Measurements from ENCODE around the gene ARHGAP44. TPM values are rescaled to one million over a fixed set of nuclear protein-coding genes. Genes with fewer than 3 reads are reported as not detected.

Gene ARHGAP44
- total RNA-seq, 4 donors from 2014 or later, result 3.5 to 7.8 (median 5.8) TPM

GRCh38 chr17:13004336-13004735 lies 215.0 kb downstream of the ARHGAP44 start:
- Histone ChIP-seq H3K4me3 (no peak overlapping the region), H3K36me3 (peaks cover 41 to 99% (median 95%) of the 10 kb centered on the region in 4 donors), H3K4me1 (peaks cover 3 to 20% (median 13%) of the 10 kb centered on the region in 4 donors), H3K9me3 (no peaks in the 10 kb centered on the region), H3K27me3 (no peaks in the 10 kb centered on the region), H3K27ac (replicated peaks in 1 of 4) (no peak overlapping the region)
- intact Hi-C loops (cut with DNase I), result loop anchor here (5.0 to 10.0 kb wide), 4 partner anchors 240 to 822 kb away; no protein-coding TSS in a partner anchor
- WGBS, result 67% methylated on average over 4 of the region's 4 CpGs
- no peak for DNase-seq (ENCODE audit: extremely low spot score)
- TF ChIP-seq, protein P1, sequence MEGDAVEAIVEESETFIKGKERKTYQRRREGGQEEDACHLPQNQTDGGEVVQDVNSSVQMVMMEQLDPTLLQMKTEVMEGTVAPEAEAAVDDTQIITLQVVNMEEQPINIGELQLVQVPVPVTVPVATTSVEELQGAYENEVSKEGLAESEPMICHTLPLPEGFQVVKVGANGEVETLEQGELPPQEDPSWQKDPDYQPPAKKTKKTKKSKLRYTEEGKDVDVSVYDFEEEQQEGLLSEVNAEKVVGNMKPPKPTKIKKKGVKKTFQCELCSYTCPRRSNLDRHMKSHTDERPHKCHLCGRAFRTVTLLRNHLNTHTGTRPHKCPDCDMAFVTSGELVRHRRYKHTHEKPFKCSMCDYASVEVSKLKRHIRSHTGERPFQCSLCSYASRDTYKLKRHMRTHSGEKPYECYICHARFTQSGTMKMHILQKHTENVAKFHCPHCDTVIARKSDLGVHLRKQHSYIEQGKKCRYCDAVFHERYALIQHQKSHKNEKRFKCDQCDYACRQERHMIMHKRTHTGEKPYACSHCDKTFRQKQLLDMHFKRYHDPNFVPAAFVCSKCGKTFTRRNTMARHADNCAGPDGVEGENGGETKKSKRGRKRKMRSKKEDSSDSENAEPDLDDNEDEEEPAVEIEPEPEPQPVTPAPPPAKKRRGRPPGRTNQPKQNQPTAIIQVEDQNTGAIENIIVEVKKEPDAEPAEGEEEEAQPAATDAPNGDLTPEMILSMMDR (IDR thresholded peaks at IDR 0.05), result no peak
- TF ChIP-seq POLR2AphosphoS5 (IDR thresholded peaks at IDR 0.05) (no peak), EP300 (IDR thresholded peaks at IDR 0.05) (no peak), POLR2A (IDR thresholded peaks at IDR 0.05; ENCODE audit: low read depth) (no peak)

GRCh38 chr17:13005530-13005929 lies 216.2 kb downstream of the ARHGAP44 start:
- WGBS, result 90% methylated on average over 6 of the region's 6 CpGs
- H3K36me3 ChIP-seq, result peaks cover 47 to 99% (median 95%) of the 10 kb centered on the region in 4 donors
- intact Hi-C loops (cut with DNase I), result loop anchor here (10.0 kb wide), 2 partner anchors 241 to 751 kb away; no protein-coding TSS in a partner anchor

GRCh38 chr17:13008461-13008860 lies 219.2 kb downstream of the ARHGAP44 start:
- Histone ChIP-seq H3K27ac (replicated peaks in 1 of 4) (no peak overlapping the region), H3K27me3 (no peaks in the 10 kb centered on the region), H3K4me1 (peaks cover 0 to 1% (median 0%) of the 10 kb centered on the region in 4 donors), H3K36me3 (peaks cover 66 to 99% (median 96%) of the 10 kb centered on the region in 4 donors), H3K4me3 (no peak overlapping the region), H3K9me3 (no peaks in the 10 kb centered on the region)
- TF ChIP-seq POLR2AphosphoS5 (IDR thresholded peaks at IDR 0.05) (no peak), POLR2A (IDR thresholded peaks at IDR 0.05; ENCODE audit: low read depth) (no peak), EP300 (IDR thresholded peaks at IDR 0.05) (no peak)
- TF ChIP-seq, protein P1 (IDR thresholded peaks at IDR 0.05), result no peak
- DNase-seq (ENCODE audit: extremely low spot score), result no peak
- intact Hi-C loops (cut with DNase I), result loop anchor here (10.0 kb wide), 2 partner anchors 244 to 754 kb away; no protein-coding TSS in a partner anchor
- 98% methylated on average over 6 of the region's 8 CpGs for WGBS

More at GRCh38 chr17:13005530-13005929, 216.2 kb downstream of the ARHGAP44 start:
- TF ChIP-seq EP300 (IDR thresholded peaks at IDR 0.05) (no peak), POLR2AphosphoS5 (IDR thresholded peaks at IDR 0.05) (no peak), POLR2A (IDR thresholded peaks at IDR 0.05; ENCODE audit: low read depth) (no peak)
- TF ChIP-seq, protein P1 (IDR thresholded peaks at IDR 0.05), result no peak
- H3K27me3 ChIP-seq, result no peaks in the 10 kb centered on the region
- H3K27ac ChIP-seq (replicated peaks in 1 of 4), result no peak overlapping the region
- peaks cover 3 to 20% (median 13%) of the 10 kb centered on the region in 4 donors for H3K4me1 ChIP-seq
- no peak for DNase-seq (ENCODE audit: extremely low spot score)
- no peaks in the 10 kb centered on the region for H3K9me3 ChIP-seq
- no peak overlapping the region for H3K4me3 ChIP-seq

GRCh38 chr17:13010959-13011358 lies 221.7 kb downstream of the ARHGAP44 start:
- intact Hi-C loops (cut with DNase I), result loop anchor here (10.0 kb wide), 1 partner anchor 986 kb away; the partner anchor contains the start of gene MAP2K4
- no peak for DNase-seq (ENCODE audit: extremely low spot score)
- Histone ChIP-seq H3K4me3 (no peak overlapping the region), H3K4me1 (peaks cover 0 to 6% (median 5%) of the 10 kb centered on the region in 4 donors), H3K27ac (replicated peaks in 1 of 4) (no peak overlapping the region), H3K36me3 (peaks cover 73 to 99% (median 94%) of the 10 kb centered on the region in 4 donors), H3K9me3 (no peaks in the 10 kb centered on the region), H3K27me3 (no peaks in the 10 kb centered on the region)
- TF ChIP-seq POLR2AphosphoS5 (IDR thresholded peaks at IDR 0.05) (no peak), POLR2A (IDR thresholded peaks at IDR 0.05; ENCODE audit: low read depth) (no peak)
- 83% methylated on average over 7 of the region's 7 CpGs for WGBS

GRCh38 chr17:13014801-13015200 lies 225.5 kb downstream of the ARHGAP44 start:
- intact Hi-C loops (cut with DNase I), result loop anchor here (10.0 kb wide), 1 partner anchor 990 kb away; the partner anchor contains the start of gene MAP2K4
- peaks cover 58 to 67% (median 66%) of the 10 kb centered on the region in 4 donors for H3K36me3 ChIP-seq
- 90% methylated on average over 7 of the region's 7 CpGs for WGBS
- no peak overlapping the region for H3K4me3 ChIP-seq
- H3K27me3 ChIP-seq, result no peaks in the 10 kb centered on the region
- no peaks in the 10 kb centered on the region for H3K9me3 ChIP-seq
- peaks cover 6 to 27% (median 22%) of the 10 kb centered on the region in 4 donors for H3K4me1 ChIP-seq
- no peak overlapping the region for H3K27ac ChIP-seq (replicated peaks in 1 of 4)
- DNase-seq (ENCODE audit: extremely low spot score), result no peak
- TF ChIP-seq EP300 (IDR thresholded peaks at IDR 0.05), result no peak
- TF ChIP-seq, protein P1 (IDR thresholded peaks at IDR 0.05), result no peak

All from esophagus muscularis mucosa (tissue), 4 donors.